ENCODE results near the gene ASXL3. TPM values are rescaled to one million over a fixed set of nuclear protein-coding genes. Genes with fewer than 3 reads are reported as not detected.

ASXL3 gene
- total and polyA plus RNA-seq, 9 of the 15 experiments (the other 6 are each of a cell fraction or from before 2014, with no cell fraction given), result not detected

GRCh38 chr18:33560686-33561370 is 17.2 kb upstream of the ASXL3 start (continued):
- no peak for TF ChIP-seq SMARCA5 (IDR thresholded peaks at IDR 0.05)
- no peak for TF ChIP-seq ZKSCAN8 (CRISPR knock-in tag; IDR thresholded peaks at IDR 0.05)
- no peak for TF ChIP-seq KAT2B (IDR thresholded peaks at IDR 0.05; ENCODE audit: low read depth, low read length)
- no peak for TF ChIP-seq MCM5 (IDR thresholded peaks at IDR 0.05; ENCODE audit: low read depth)
- no peak for TF ChIP-seq BRD4 (IDR thresholded peaks at IDR 0.05)
- no peak for TF ChIP-seq HMBOX1 (IDR thresholded peaks at IDR 0.05)
- no peak for TF ChIP-seq GATAD2B (IDR thresholded peaks at IDR 0.05; ENCODE audit: borderline replicate concordance)
- no peak for TF ChIP-seq PREB (CRISPR knock-in tag; IDR thresholded peaks at IDR 0.05)

- Histone ChIP-seq H3K4me1 (replicated peaks in 1 of 2; ENCODE audit: control insufficient read depth in 2 of 2, insufficient read depth in 2 of 2, low read length in 2 of 2) (no peaks in the 10 kb centered on the region), H3K9me3 (replicated peaks; ENCODE audit: control insufficient read depth, insufficient read depth, low read depth, low read length) (no peaks in the 10 kb centered on the region; the same call in 1 of the 2 replicates), H3K9ac (ENCODE audit: insufficient read depth in 1 of 2, low read depth in 2 of 2, low read length in 2 of 2) (no peak overlapping the region), H3K4me3 (no peak overlapping the region), H3K27ac (ENCODE audit: extremely low read depth, low read depth, low read length) (no peak overlapping the region), H3K36me3 (ENCODE audit: control insufficient read depth, insufficient read depth, low read length) (no peaks in the 10 kb centered on the region), H3K27me3 (ENCODE audit: control insufficient read depth in 2 of 2, insufficient read depth in 2 of 2, low read length in 2 of 2) (no peaks in the 10 kb centered on the region), H3K79me2 (ENCODE audit: control insufficient read depth, insufficient read depth, low read length) (no peaks in the 10 kb centered on the region), H2AFZ (ENCODE audit: low read depth, low read length) (no peak overlapping the region), H4K20me1 (replicated peaks; ENCODE audit: control insufficient read depth, insufficient read depth, low read length) (no peaks in the 10 kb centered on the region), H3K4me2 (ENCODE audit: insufficient read depth, low read length) (no peak overlapping the region), H3K9me1 (ENCODE audit: control insufficient read depth, insufficient read depth, low read length) (no peaks in the 10 kb centered on the region)
- BruUV-seq (replicated peaks), result no TSS peak
- in situ Hi-C loops (cut with MboI) (no loop called here), intact Hi-C loops (cut with micrococcal nuclease) (no loop called here)
- ATAC-seq, result no peak
- FAIRE-seq, result no peak
- DNase-seq (ENCODE audit: extremely low read depth in 1 of 4, low spot score in 3 of 4), result no peak
- WGBS (ENCODE audit: insufficient coverage, low coverage, missing lambda C conversion rate), result 0% methylated on average over 1 of the region's 1 CpG
- ChIA-PET CTCF (ENCODE audit: low intra/inter-chr PET ratio) (no interaction called here), POLR2A (no interaction called here)
- no peak for TF ChIP-seq UBTF (IDR thresholded peaks at IDR 0.05; ENCODE audit: borderline replicate concordance in 1 of 2, low read depth in 2 of 2, low read length in 2 of 2)
- TF ChIP-seq MAFG (tag; conservative IDR thresholded peaks at IDR 0.05), result no peak
- TF ChIP-seq SLC30A9 (CRISPR knock-in tag; IDR thresholded peaks at IDR 0.05), result no peak
- TF ChIP-seq ZBTB33 (CRISPR knock-in tag; IDR thresholded peaks at IDR 0.05), result no peak
- TF ChIP-seq ARID3A (IDR thresholded peaks at IDR 0.05; ENCODE audit: borderline replicate concordance, low read depth, low read length), result no peak
These were observed 15.3 kb upstream of the ASXL3 start for GRCh38 chr18:33562741-33563140.

Measured in K562 (cell line).